ENCODE measurements around the gene HIF1AN.
"Not testable (repeated sequence)": the region's sequence is repeated elsewhere in the genome, so short reads cannot be mapped to it uniquely, and the experiment has no call there.

HIF1AN gene

DNA sequence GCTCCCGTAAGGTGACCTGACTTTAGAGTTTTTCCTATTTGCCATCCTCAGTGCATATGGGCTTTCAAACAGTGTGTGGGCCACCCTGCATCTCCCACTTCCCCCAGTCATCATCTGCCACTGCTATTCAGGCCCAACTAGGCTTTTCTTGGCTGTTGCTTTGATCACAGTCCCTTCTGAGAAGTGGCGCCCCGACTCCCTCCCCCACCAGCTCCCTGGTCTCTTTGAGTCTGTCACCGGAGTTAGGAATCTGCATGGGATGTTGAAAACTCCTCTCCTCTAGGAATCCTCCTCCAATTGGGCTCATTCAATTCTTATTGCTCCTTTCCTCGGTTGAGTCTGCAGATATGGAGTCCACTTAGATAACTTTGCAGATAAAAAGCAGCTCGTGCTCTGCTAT lies 32.1 kb downstream of the HIF1AN start:
- no peak for DNase-seq

DNA sequence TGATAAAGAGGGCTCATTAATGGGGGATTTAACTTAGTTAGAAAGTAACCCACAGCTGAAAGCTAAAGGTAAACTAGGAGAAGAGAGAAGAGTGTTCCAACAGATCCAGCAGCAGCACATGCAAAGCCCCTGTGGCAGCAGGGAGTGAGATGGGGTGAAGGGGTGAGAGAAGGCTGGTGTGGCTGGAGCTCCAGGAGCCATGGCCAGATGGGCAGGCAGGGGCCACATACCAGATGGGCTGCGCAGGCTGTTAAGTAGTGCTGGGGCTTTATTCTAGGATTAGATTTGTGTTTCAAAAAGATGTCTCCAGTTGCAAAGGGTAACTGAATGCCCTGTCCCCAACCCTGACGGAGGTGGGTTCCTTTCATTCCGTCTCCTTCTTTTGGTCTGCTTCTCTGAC lies 33.2 kb downstream of the HIF1AN start:
- no peak for DNase-seq

DNA sequence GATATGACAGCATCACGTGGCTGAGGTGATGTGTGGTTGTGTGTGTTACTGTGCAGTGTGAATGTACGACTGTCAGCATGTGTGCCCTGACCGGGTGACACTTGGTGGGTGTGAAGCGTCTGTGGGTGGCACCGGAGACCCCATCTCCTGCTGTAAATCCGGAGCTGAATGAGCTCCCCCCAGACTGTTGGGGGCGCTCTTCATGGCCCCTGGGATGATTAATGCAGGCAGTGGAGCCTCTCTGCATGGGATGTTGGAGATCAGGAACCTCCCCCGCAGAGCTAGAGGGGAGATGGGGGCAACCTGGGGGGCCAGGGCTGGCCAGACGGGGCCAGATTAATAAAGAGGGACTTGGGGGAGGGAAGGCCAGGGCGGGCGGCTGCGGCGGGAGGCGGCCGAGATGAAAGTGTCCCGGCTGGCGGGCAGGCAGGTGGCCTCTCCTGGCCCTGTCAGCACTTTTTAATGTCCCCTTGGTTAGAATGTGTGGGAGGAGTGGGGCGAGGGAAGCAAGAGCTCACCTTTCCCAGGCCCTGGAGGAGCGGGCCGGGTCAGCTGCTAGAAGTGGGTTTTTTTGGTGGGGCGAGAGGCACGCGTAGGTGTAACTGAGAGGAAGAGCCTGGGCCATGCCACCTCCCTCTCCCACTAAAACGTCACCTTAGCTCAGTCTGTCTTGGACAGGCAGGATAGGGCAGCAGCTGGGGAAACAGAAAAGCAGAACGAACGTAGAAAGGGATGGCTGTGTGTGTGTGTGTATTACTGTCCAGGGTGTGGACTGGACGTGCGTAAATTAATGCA lies 34.1 kb downstream of the HIF1AN start:
- no peak for DNase-seq

DNA sequence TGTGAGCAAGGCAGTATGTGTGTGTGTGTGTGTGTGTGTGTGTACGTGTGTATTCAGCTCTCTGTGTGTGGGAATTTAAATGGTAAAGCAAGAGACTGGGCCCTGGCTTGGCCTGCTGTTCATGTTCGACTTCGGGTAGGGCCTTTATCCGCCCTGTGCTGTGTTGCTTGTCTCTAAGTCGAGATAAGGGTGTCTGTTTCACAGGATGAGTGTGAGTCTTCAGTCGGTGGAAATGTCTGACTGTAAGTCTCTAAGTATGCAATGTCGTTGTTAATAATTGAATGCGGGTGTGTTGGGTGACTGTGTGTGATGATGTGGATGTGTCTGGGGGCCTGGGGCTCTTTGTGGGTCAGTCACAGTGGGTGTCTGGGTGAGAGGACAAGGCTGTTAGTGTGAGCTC lies 34.8 kb downstream of the HIF1AN start:
- DNase-seq, result no peak

DNA sequence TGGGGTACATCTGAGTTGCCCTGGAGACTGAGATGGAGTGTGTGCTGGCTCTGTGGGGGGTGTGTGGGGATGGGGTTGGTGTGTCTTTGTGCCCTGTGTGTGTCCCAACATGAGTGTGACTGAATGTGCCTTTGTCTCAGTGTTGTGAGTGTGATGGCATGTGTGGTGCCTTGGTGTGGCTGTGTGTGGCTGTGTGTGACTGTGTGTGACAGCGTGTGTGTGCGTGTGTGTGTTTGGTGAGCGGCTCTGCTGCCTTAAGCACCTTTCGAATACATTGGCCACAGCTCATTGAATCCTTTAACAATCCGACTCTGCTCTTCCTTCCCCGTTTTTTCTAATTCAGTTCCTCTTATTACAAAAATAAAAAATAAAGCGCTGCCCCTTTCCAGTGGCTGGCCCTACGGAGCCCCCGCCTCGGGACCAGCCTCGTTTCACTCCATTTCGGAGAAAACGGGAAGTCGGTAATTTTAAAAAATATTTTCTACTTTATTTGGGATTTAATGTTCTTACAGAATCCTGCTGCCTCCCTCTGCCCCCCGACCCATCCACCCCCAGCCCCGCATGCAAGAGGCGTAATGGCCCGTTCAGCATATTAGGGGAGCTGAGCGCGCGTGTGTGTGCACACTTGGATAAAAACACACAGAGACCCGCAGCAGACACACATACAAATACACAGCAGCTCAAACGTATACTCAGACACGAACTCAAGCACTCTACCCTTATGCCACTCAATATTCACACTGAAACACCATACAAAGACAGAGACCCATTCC lies 35.5 kb downstream of the HIF1AN start:
- DNase-seq, result no peak

DNA sequence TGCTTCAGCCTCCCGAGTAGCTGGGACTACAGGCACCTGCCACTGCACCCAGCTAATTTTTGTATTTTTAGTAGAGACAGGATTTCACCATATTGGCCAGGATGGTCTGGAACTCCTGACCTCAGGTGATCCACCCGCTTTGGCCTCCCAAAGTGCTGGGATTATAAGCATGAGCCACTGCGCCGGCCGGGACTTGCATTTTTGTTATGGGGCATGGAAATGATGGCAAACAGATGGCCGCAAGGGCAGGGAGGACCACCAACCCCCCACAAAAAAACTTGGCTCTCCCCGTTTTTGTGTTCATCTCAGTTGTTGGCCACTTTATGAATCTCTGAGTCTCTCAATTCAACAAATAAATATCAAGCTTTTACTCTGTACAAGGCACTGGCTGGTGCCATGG lies 39.4 kb downstream of the HIF1AN start:
- DNase-seq, result not testable (repeated sequence)

DNA sequence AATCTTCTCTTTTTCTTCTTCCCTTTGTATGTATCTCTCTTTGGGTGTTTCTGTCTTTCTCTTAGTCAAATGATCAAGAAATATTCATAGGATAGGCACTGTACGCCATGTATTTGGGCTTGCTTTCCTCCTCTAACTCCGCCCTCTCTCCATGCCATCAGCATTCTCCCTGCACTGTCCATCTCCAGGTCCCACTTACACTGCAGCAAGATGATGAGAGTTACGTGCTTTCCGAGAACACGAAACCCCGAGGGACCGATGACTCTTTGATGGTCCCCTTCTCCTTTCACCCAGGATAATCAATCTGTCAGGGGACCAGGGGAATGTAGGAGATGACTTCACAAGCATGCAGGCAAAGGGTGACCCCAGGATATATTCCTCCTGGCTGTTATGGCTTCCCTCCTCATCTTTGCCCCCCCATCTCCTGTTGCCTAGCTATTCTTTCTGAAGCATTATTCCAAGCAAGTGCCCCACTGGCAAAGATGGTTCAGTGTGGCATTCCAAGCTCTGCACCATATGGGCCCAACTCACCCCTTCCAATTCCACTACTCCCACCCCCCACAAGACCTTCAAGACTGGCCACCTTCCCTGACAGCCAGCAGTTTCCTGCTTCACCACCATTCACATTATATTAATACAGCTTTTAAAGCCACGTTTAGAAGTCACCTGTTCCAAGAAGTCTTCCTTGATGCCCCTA lies 40.0 kb downstream of the HIF1AN start:
- no peak for DNase-seq

DNA sequence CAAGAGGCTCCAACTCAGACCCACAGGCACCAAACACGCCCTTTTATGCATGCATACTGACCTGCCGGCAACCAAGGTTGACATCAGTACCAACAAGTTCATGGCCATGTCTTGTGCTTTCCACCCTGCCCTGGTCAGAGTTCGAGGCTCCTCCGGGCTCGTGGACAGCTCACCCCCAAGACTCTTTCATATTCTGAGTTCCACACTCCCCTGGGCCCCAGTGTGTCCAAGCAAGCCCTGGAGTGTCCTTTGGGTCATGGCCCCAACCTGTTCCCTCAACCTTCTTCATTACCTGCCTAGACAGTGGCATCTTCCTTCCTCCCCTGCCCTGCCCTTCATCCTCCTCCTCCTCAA lies 40.5 kb downstream of the HIF1AN start:
- no peak for DNase-seq

DNA sequence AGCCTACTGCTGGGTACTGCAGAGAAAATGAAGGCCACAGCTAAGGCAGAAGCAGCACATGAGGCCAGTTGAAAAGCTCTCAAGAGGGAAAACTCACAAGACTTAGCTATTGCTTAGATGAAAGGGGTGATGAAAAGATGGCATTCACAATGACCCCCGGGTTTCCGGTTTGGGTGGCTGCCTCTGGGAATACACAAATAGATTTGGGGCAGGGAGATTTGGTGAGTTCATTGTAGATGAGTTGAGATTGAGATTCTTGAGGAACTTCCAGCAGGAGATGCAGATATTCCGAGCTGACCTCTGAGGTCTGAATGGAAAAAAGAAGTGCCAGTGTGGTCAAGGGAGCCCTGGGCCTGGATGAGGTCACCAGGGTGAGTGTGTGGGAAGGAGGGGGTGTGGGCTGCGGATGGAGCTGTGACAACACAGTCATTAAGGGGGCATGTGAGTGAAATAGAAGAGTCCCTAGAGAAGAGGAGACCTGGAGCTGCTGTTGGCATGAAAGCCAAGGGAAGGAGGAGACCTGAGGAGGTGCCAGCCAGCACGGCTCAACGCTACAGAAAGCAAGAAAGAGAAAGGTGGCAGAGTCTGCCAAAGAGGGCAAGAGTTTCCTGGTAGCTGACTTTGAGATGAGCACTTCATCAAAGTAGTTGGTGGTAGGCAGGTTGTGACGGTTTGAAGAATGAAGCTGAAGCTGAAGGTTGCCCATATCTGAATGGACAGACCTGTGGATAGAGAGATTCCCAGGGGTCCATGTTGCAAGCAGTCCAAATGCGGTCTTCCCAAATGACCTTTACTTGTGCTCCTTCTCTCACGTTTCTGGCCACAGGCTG lies 43.7 kb downstream of the HIF1AN start:
- no peak for DNase-seq

DNA sequence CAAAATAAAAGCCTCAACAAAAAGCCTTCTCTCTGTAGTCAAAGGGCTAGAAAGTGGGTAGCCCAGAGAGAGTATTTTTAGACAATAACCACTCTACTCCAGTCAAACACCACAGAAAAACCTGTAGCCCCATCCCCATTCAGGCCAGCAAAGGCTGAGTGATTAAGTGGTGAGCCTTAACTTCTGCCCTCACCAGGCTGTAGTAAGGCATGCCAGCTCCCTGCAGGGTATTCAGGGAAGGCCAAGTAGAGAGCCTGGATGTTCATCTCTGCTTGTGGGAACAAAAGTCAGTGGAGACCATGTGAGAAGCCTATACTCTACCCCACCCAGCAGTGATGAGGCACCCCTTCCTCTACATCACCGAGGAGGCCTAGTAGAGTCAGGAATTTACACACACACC lies 51.2 kb downstream of the HIF1AN start:
- no peak for DNase-seq

DNA sequence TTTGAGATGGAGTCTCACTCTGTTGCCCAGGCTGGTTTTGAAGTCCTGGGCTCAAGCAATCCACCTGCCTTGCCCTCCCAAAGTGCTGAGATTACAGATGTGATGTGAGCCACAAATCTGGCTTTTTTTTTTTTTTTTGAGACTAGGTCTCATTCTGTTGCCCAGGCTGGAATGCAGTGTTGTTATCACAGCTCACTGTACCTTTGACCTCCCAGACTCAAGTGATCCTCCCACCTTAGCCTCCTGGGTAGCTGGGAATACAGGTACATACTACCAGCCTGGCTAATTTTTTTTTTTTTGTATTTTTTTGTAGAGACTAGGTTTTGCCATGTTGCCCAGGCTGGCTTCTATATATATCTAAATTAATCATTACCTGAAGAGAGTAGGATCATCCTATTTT lies 62.4 kb downstream of the HIF1AN start:
- no peak for DNase-seq

DNA sequence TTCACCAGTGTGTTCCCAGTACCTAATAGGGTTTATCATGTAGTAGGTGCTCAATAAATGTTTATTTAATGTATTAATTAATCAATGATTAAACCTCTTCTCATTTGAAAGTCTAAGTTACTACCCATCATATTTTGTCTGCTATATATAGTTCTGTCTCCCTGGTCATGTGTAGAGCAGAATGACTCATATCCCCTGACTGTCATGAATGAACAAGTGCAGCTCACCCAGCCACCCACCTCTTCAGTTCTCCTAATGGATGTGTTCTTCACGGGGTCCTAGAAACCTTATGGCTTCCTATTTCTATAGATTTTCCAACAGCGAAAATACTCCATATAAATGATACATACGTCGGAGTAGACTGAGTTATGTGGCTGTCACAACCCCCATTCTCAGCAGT lies 64.5 kb downstream of the HIF1AN start:
- DNase-seq, result no peak

DNA sequence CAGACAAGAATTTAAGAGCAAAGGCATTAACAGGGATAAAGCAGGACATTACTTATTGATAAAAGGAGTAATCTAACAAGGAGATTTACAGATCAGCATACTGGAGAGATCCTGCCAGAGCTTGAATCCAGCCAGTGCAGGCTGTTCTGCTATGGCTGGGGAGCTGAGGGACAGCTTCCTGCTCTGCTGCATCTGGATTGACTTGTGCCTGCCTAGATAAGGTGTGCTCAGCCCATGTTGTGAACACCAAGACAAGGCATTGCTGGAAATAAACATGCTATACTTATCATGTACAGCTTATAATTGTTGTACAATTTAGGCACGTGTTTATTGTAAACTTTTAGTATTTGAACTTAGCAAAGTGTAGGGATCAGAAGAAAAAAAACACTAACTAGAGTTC lies 71.7 kb downstream of the HIF1AN start:
- no peak for DNase-seq

Data from activated T-cell treated with anti-CD3 and anti-CD28 coated beads, Interleukin-2, amount 50 U/mL, for 1 hour (primary cell).